ENCODE results near the gene SLC9A5.

GRCh38 chr16:67199011-67199807, 49.6 kb upstream of the SLC9A5 start, which contains the start of gene ELMO3:
- TF ChIP-seq CTCF (conservative IDR thresholded peaks at IDR 0.05) (peak; percentile 70; the same call in 1 of the 2 replicates), EZH2 (IDR thresholded peaks at IDR 0.05; ENCODE audit: low read depth) (no peak)
